ENCODE measurements around the gene ENAH.

The ENAH gene

DNA sequence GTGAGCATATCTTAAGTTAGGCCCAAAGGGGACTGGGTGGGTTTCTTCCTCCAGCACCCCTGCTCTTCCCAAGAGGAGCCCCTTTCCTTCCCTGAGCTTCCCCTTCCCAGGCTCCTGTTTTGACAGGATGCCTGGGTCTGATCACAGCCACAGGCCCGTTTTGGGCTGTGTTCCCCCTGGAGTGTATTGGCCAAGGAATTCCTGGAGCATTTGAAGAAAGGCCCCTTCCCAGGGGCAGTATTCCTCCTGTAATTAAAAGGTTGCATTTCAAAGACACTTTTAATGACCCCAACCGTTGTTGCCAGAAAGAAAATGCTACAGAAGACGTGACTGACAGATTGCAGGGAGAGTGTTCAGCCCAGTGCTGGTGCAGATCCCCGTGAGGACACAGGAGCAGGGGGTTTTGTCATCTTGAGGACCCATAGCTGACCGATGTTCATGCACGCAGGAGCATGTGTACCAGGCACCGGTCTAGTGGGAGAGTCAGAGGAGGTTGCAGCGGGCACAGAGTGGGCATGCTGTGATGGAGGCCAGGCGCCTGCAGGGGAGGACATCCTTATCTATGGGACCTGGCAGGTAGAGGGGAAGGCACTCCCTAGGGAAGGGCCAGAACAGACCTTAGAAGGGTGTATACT lies 205.8 kb downstream of the ENAH start:
- no peak for DNase-seq (ENCODE audit: low spot score in 2 of 2)
- H3K9me3 ChIP-seq: 0 out of 2 replicates have a peak, but pooled peaks cover 4% of the 10 kb centered on the region
- no peaks in the 10 kb centered on the region for H3K27me3 ChIP-seq (ENCODE audit: low read depth)
- H3K36me3 ChIP-seq (replicated peaks): no peaks in the 10 kb centered on the region
- no peak overlapping the region for H3K4me3 ChIP-seq
- in situ Hi-C loops (cut with MboI; ENCODE audit: low sequenced_read_pairs): no loop called here
- H3K4me1 ChIP-seq: peaks cover 7% of the 10 kb centered on the region

DNA sequence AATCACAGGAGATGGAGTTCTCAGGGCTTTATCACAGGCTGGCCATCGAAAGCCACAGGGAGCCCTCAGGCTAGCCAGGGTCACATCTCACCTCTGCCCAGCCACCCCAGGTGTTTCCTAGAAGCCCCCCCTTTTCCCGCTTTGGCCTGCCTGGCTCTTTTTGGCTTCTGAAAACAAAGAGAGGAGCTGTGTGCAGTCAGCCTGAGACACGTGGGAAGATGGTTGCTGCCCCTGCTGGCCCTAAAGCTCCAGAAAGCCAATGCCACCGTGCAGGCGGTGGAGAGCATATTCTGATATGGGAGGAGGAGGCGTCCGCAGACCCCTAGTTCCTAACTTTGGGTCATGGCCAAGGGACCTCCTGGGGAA lies 206.3 kb downstream of the ENAH start:
- in situ Hi-C loops (cut with MboI; ENCODE audit: low sequenced_read_pairs): no loop called here
- DNase-seq (ENCODE audit: low spot score in 2 of 2): no peak
- H3K27me3 ChIP-seq (ENCODE audit: low read depth): no peaks in the 10 kb centered on the region
- H3K36me3 ChIP-seq (replicated peaks): no peaks in the 10 kb centered on the region
- H3K4me1 ChIP-seq: peaks cover 7% of the 10 kb centered on the region
- 0 out of 2 replicates have a peak, but pooled peaks cover 4% of the 10 kb centered on the region for H3K9me3 ChIP-seq
- no peak overlapping the region for H3K4me3 ChIP-seq

DNA sequence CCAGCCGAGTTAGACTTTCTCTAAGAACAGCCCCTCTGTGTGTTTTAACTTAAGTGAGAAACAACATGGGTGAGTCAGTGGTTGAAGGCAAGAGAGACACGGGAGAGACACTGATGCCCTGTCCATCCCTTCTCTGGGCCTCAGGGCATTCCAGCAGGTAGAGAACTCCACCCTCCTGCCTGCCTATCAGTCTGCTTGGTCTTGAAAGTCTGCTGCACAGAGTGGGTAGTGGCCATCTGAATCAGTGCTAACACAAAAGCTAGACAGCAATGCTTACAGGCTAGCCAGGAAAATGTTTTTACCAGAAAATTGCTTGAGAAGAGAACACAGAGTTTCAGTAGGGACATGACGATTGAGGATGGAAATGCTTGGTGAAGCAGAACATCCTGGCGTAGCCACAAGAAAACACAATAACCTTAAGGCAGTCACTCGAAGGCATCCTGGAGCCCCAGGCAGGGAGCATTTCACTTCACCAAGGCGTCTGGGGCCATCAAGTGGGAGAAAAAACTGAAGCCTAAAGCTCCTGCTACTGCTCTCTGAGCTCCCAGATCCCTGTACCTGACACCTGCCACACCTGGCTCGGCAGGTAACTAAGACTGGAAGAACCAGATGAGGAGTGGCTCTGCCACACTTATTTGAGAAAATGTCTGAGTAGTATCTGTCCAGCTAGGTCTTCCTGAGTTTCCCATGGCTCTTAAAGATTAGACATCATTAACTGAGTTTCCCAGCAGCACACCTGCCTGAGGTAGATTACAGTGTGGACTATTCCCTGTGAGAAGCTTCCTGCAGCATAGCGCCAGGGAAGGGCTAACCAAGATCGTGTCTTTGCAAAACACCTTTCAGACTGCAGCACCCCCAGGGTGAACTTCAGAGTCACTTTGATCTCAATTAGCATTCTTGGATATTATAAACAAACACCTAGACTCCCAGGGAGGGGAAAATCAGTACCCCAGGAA lies 207.0 kb downstream of the ENAH start:
- no peak overlapping the region for H3K4me3 ChIP-seq
- H3K9me3 ChIP-seq: 0 out of 2 replicates have a peak, but pooled peaks cover 4% of the 10 kb centered on the region
- no peaks in the 10 kb centered on the region for H3K27me3 ChIP-seq (ENCODE audit: low read depth)
- H3K4me1 ChIP-seq: peaks cover 7% of the 10 kb centered on the region
- no peak for DNase-seq (ENCODE audit: low spot score in 2 of 2)
- no peaks in the 10 kb centered on the region for H3K36me3 ChIP-seq (replicated peaks)
- in situ Hi-C loops (cut with MboI; ENCODE audit: low sequenced_read_pairs): no loop called here

DNA sequence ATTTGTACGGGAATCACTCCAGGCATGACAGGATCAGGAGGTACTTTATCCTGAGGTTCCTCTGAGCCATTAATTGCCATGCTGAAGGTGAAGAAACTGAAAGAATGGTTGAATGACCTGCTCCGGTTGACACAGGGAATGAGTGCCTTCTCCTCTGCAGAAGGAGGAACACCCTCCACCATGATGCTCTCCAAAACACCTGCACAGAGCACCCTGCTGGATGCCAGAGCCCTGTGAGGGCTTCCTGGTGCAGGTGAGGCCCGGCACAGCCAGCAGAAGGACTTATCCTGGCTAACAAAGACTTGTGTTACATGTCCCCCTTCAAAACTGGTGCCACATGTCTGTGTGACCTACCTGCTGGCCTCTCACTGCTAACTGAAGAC lies 210.8 kb downstream of the ENAH start:
- H3K4me1 ChIP-seq: peaks cover 7% of the 10 kb centered on the region
- DNase-seq (ENCODE audit: low spot score in 2 of 2): no peak
- in situ Hi-C loops (cut with MboI; ENCODE audit: low sequenced_read_pairs): no loop called here
- 0 out of 2 replicates have a peak, but pooled peaks cover 4% of the 10 kb centered on the region for H3K9me3 ChIP-seq
- no peaks in the 10 kb centered on the region for H3K27me3 ChIP-seq (ENCODE audit: low read depth)
- no peaks in the 10 kb centered on the region for H3K36me3 ChIP-seq (replicated peaks)
- H3K4me3 ChIP-seq: no peak overlapping the region

DNA sequence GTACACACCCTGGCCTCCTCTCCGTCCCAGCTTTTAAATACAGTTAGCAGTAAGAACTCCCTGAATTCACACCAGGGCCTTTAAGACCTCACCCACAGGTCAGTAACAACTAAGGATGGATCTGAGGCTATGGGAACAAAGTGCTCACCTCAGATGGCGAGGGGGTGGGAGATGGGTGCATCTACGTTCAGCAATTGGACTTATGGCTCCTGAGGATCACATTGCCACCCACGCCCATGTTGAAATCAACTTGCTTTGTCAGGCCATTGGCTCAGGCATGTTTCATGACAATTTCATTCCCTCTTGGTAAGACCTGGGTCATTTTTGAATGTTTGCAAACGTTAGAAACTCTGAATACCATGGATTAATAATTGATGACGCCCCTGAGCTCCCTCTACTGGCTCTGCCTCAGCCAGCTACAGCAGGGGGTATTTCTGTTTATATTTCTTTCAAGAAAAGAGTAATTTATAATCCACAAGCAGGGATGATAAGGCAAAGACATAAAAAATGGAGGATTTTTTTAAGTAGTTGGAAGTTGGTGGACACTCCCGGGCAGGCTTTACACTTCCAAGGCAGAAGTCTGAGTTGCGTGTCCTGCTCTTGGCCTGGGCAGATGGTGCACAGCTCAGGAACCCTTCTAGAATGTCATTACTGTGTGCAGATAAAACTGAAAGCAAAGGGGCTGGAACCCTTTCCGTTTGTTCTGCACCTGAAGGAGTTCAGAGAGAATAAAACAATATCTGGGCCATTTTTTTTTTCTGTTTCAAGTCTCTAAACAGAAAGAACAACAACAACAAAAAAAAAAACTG lies 211.4 kb downstream of the ENAH start:
- Histone ChIP-seq H3K36me3 (replicated peaks) (no peaks in the 10 kb centered on the region), H3K27me3 (ENCODE audit: low read depth) (no peaks in the 10 kb centered on the region), H3K4me3 (no peak overlapping the region), H3K4me1 (peaks cover 7% of the 10 kb centered on the region), H3K9me3 (0 out of 2 replicates have a peak, but pooled peaks cover 4% of the 10 kb centered on the region)
- in situ Hi-C loops (cut with MboI; ENCODE audit: low sequenced_read_pairs): no loop called here
- no peak for DNase-seq (ENCODE audit: low spot score in 2 of 2)

DNA sequence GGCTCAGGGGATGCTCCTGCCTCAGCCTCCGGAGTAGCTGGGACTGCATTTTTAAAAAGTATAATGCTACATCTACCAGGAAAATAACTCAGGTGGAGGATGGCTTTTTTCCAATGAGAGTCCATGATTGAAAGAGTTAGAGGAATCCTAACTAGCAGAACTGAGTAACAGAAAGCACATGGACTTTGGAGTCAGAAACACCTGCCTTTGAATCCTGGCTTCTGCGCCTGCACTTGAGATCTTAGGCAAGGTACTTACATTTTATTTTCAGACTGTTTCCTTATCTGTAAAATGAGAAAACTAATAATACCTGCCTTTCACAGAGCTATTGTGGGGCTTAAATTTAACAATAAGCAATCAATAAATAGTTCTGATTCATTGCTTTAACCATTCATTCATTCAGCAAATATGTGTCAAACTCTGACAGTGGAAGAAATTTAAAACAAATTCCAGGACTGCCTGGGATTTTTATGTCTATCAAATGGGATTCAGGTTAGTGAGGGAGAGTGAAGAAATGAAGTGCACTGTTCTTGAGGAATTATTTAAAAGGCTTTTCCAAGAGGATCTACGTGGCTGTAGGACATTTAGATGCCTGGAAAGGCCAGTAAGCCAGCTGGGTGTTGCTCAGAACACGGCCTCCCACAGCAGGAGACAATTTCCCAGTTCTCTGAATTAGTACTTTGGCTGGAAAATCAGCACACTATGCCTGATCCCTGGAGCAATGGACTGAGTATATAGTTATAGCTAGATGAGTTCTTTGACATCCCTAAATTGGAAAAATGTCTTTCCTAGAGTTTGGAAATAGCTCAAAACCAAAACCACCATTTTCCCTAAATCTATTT lies 212.3 kb downstream of the ENAH start:
- H3K4me1 ChIP-seq: peaks cover 7% of the 10 kb centered on the region
- DNase-seq (ENCODE audit: low spot score in 2 of 2): no peak

DNA sequence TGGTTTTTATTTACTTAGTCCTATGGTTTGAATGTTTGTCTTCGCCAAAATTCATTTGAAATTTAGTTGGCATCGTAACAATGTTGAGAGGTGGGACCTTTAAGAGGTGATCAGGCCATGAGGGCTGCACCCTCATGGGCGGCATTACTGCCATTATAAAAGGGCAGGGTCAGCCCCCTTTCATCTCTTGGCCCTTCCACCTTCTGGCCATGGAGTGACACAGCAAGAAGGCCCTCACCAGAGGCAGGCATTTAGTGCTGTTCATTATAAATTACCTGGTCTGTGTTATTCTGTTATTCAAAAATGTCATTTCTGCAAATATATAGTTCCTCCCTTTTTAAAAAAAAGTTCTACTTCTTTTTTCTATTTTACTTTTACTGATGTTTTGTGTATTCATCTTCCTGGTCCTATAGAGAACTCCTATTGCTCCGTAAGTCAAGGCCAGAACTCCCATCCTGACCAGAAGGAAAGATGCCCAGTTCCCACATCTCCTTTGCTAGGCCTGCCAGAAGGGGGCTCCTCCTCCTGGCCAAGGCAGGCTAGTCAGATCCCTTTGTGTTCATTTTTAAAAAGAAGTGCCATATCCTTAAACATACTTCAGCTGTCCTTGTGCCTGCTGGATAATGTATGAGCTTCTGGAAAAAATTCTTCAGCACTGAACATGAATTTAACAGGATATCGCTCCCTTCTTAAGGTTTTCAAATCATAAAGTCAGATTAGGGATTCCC lies 215.0 kb downstream of the ENAH start:
- no peak overlapping the region for H3K4me3 ChIP-seq
- in situ Hi-C loops (cut with MboI; ENCODE audit: low sequenced_read_pairs): no loop called here
- H3K9me3 ChIP-seq: no peaks in the 10 kb centered on the region
- H3K36me3 ChIP-seq (replicated peaks): no peaks in the 10 kb centered on the region
- H3K27me3 ChIP-seq (ENCODE audit: low read depth): no peaks in the 10 kb centered on the region
- peak; percentile 47 to 48 for DNase-seq (ENCODE audit: low spot score in 2 of 2)
- H3K4me1 ChIP-seq: no peaks in the 10 kb centered on the region

More for the DNA sequence above, 212.3 kb downstream of the ENAH start:
- no peaks in the 10 kb centered on the region for H3K36me3 ChIP-seq (replicated peaks)
- H3K4me3 ChIP-seq: no peak overlapping the region
- in situ Hi-C loops (cut with MboI; ENCODE audit: low sequenced_read_pairs): no loop called here
- no peaks in the 10 kb centered on the region for H3K27me3 ChIP-seq (ENCODE audit: low read depth)
- 0 out of 2 replicates have a peak, but pooled peaks cover 4% of the 10 kb centered on the region for H3K9me3 ChIP-seq

Measured in HAP-1 (cell line).